GM10248 (cell line): ENCODE results near the gene ZDHHC11B.

Experiments
- CTCF ChIA-PET: fragments of 300-600 bp; sonication (Branson Sonifier 250); formaldehyde crosslinking; extraction: SDS; loops from one replicate; lab custom pipeline; 2021; ENCODE audit warnings: antibody characterized with exemption; lab: Yijun Ruan, JAX
- POLR2A ChIA-PET: fragments of 350-650 bp; sonication (Branson Sonifier 250); formaldehyde crosslinking; extraction: SDS; loops from one replicate; lab custom pipeline; 2020; ENCODE audit warnings: antibody characterized with exemption; lab: Yijun Ruan, JAX
- DNase-seq: peaks from one replicate; pipeline ENCODE4 v3.0.0; 2012; ENCODE audit errors: extremely low spot score
- CTCF ChIP-seq: IDR thresholded peaks from 2 replicates; pipeline ENCODE4 v1.5.1; 2012; ENCODE audit warnings: mild to moderate bottlenecking, low read depth; ENCODE audit errors: extremely low read depth, missing control alignments, control extremely low read depth

The ZDHHC11B gene

GRCh38 chr5:664994-665360 lies 119.6 kb downstream of the ZDHHC11B start:
- ChIA-PET POLR2A (no interaction called here), CTCF (interaction anchor here (1.0 kb wide), 1 partner anchor 348 kb away, joined by 3 read pairs; no protein-coding TSS in a partner anchor)
- no peak for DNase-seq
- no peak for TF ChIP-seq CTCF

- no peak for TF ChIP-seq CTCF
- ChIA-PET POLR2A (no interaction called here), CTCF (interaction anchor here (1.0 kb wide), 1 partner anchor 347 kb away, joined by 3 read pairs; no protein-coding TSS in a partner anchor)
- DNase-seq: no peak
Observed at GRCh38 chr5:664343-664993, 120.1 kb downstream of the ZDHHC11B start.

GRCh38 chr5:663436-664342 lies 120.8 kb downstream of the ZDHHC11B start:
- ChIA-PET CTCF (interaction anchor here (1.0 kb wide), 1 partner anchor 347 kb away, joined by 3 read pairs; no protein-coding TSS in a partner anchor), POLR2A (no interaction called here)
- no peak for TF ChIP-seq CTCF
- no peak for DNase-seq

GRCh38 chr5:662751-663435 lies 121.6 kb downstream of the ZDHHC11B start:
- DNase-seq: no peak
- CTCF ChIA-PET: no interaction called here
- TF ChIP-seq CTCF: no peak
- POLR2A ChIA-PET: no interaction called here

- no peak for TF ChIP-seq CTCF
- CTCF ChIA-PET: no interaction called here
- no peak for DNase-seq
- POLR2A ChIA-PET: no interaction called here
Observed at GRCh38 chr5:661891-662750, 122.4 kb downstream of the ZDHHC11B start.

- CTCF ChIA-PET: interaction anchor here (1.2 kb wide), 1 partner anchor 9 kb away, joined by 3 read pairs; no protein-coding TSS in a partner anchor
- POLR2A ChIA-PET: no interaction called here
- DNase-seq: no peak
- TF ChIP-seq CTCF: no peak
Observed at GRCh38 chr5:660491-661030, 124.0 kb downstream of the ZDHHC11B start.
